Subcutaneous abdominal adipose tissue (tissue), 5 donors: ENCODE measurements around the gene CFAP77.
"Not testable (repeated sequence)": the region's sequence is repeated elsewhere in the genome, so short reads cannot be mapped to it uniquely, and the experiment has no call there.

Experiments
- H3K27ac ChIP-seq: one replicate; pipeline ENCODE4 v1.7.0; 2013; ENCODE audit warnings: low read depth, mild to moderate bottlenecking, inconsistent platforms, low read length, moderate library complexity
- H3K27me3 ChIP-seq, 5 donors: one replicate each; pipeline ENCODE4 v1.7.0; 2013; ENCODE audit warnings: low read length in 5 of 5, inconsistent platforms in 1 of 5; ENCODE audit not compliant: control insufficient read depth in 5 of 5, insufficient read depth in 4 of 5
- H3K36me3 ChIP-seq, 5 donors: one replicate each; pipeline ENCODE4 v1.7.0; 2013; ENCODE audit warnings: low read length in 5 of 5; ENCODE audit not compliant: control insufficient read depth in 5 of 5, insufficient read depth in 5 of 5
- H3K4me1 ChIP-seq, 5 donors: one replicate each; pipeline ENCODE4 v1.7.0; 2013; ENCODE audit warnings: low read length in 5 of 5, mild to moderate bottlenecking in 3 of 5, moderate library complexity in 1 of 5; ENCODE audit not compliant: control insufficient read depth in 5 of 5, insufficient read depth in 5 of 5
- H3K4me3 ChIP-seq, 5 donors: one replicate each; pipeline ENCODE4 v1.7.0; 2013; ENCODE audit warnings: low read length in 5 of 5, low read depth in 1 of 5
- H3K9ac ChIP-seq, 5 donors: one replicate each; pipeline ENCODE4 v1.7.0; 2013; ENCODE audit warnings: low read length in 5 of 5, mild to moderate bottlenecking in 4 of 5, moderate library complexity in 3 of 5
- H3K9me3 ChIP-seq, 5 donors: one replicate each; pipeline ENCODE4 v1.7.0; 2013; ENCODE audit warnings: low read length in 5 of 5; ENCODE audit not compliant: control insufficient read depth in 5 of 5
- donor health status: healthy.
- donor health status: healthy.
- donor health status: healthy.
- donor health status: healthy.
- donor health status: healthy.

CFAP77 gene

GRCh38 chr9:132559711-132560110 is 149.7 kb downstream of the CFAP77 start:
- Histone ChIP-seq H3K9me3 (no peaks in the 10 kb centered on the region), H3K4me3 (no peak overlapping the region), H3K9ac (no peak overlapping the region), H3K36me3 (no peaks in the 10 kb centered on the region), H3K4me1 (peaks cover 0 to 12% (median 0%) of the 10 kb centered on the region in 5 donors), H3K27me3 (peaks cover 3 to 27% (median 18%) of the 10 kb centered on the region in 5 donors), H3K27ac (no peak overlapping the region)

GRCh38 chr9:132560616-132561202 is 150.7 kb downstream of the CFAP77 start:
- Histone ChIP-seq H3K4me1 (peaks cover 0 to 12% (median 0%) of the 10 kb centered on the region in 5 donors), H3K4me3 (no peak overlapping the region), H3K9ac (no peak overlapping the region), H3K27me3 (peaks cover 3 to 26% (median 18%) of the 10 kb centered on the region in 5 donors), H3K9me3 (no peaks in the 10 kb centered on the region), H3K36me3 (no peaks in the 10 kb centered on the region), H3K27ac (no peak overlapping the region)

- H3K9me3 ChIP-seq = no peaks in the 10 kb centered on the region
- H3K4me1 ChIP-seq = peaks cover 0 to 12% (median 0%) of the 10 kb centered on the region in 5 donors
- no peaks in the 10 kb centered on the region for H3K36me3 ChIP-seq
- no peak overlapping the region for H3K9ac ChIP-seq
- no peak overlapping the region for H3K27ac ChIP-seq
- H3K27me3 ChIP-seq = peaks cover 0 to 19% (median 18%) of the 10 kb centered on the region in 5 donors
- H3K4me3 ChIP-seq = no peak overlapping the region
Observed at GRCh38 chr9:132562306-132562573, 152.2 kb downstream of the CFAP77 start.

GRCh38 chr9:132564526-132564925 is 154.5 kb downstream of the CFAP77 start:
- Histone ChIP-seq H3K4me1 (peaks cover 0 to 12% (median 0%) of the 10 kb centered on the region in 5 donors), H3K4me3 (no peak overlapping the region), H3K27me3 (peaks cover 0 to 15% (median 13%) of the 10 kb centered on the region in 5 donors), H3K9me3 (no peaks in the 10 kb centered on the region), H3K9ac (no peak overlapping the region), H3K27ac (no peak overlapping the region), H3K36me3 (no peaks in the 10 kb centered on the region)

- not testable (repeated sequence) for H3K9me3 ChIP-seq, H3K4me1 ChIP-seq, H3K4me3 ChIP-seq, H3K36me3 ChIP-seq, H3K27ac ChIP-seq, H3K9ac ChIP-seq
- peaks cover 0 to 21% (median 5%) of the 10 kb centered on the region in 5 donors for H3K27me3 ChIP-seq
Observed at GRCh38 chr9:132568787-132569186, 158.8 kb downstream of the CFAP77 start.

GRCh38 chr9:132571806-132572600 is 162.0 kb downstream of the CFAP77 start:
- H3K4me1 ChIP-seq = no peaks in the 10 kb centered on the region
- no peaks in the 10 kb centered on the region for H3K9me3 ChIP-seq
- no peak overlapping the region for H3K4me3 ChIP-seq
- no peaks in the 10 kb centered on the region for H3K36me3 ChIP-seq
- no peak overlapping the region for H3K27ac ChIP-seq
- H3K9ac ChIP-seq = no peak overlapping the region
- H3K27me3 ChIP-seq = peaks cover 13 to 27% (median 22%) of the 10 kb centered on the region in 5 donors

- no peaks in the 10 kb centered on the region for H3K4me1 ChIP-seq
- no peak overlapping the region for H3K27ac ChIP-seq
- no peak overlapping the region for H3K9ac ChIP-seq
- H3K36me3 ChIP-seq = no peaks in the 10 kb centered on the region
- H3K27me3 ChIP-seq = peaks cover 16 to 33% (median 30%) of the 10 kb centered on the region in 5 donors
- no peaks in the 10 kb centered on the region for H3K9me3 ChIP-seq
- no peak overlapping the region for H3K4me3 ChIP-seq
Observed at GRCh38 chr9:132572921-132573320, 162.9 kb downstream of the CFAP77 start.

- Histone ChIP-seq H3K36me3 (no peaks in the 10 kb centered on the region), H3K4me1 (no peaks in the 10 kb centered on the region), H3K4me3 (no peak overlapping the region), H3K9me3 (no peaks in the 10 kb centered on the region), H3K27ac (no peak overlapping the region), H3K27me3 (peaks cover 36 to 54% (median 51%) of the 10 kb centered on the region in 5 donors), H3K9ac (no peak overlapping the region)
Observed at GRCh38 chr9:132575005-132575609, 165.1 kb downstream of the CFAP77 start.

- H3K27me3 ChIP-seq = peaks cover 40 to 60% (median 57%) of the 10 kb centered on the region in 5 donors
Observed at GRCh38 chr9:132575811-132576210, 165.8 kb downstream of the CFAP77 start.

GRCh38 chr9:132577119-132577518 is 167.1 kb downstream of the CFAP77 start:
- Histone ChIP-seq H3K4me3 (no peak overlapping the region), H3K27me3 (peaks cover 50 to 68% (median 63%) of the 10 kb centered on the region in 5 donors), H3K27ac (no peak overlapping the region), H3K4me1 (peaks cover 0 to 9% (median 7%) of the 10 kb centered on the region in 5 donors), H3K36me3 (no peaks in the 10 kb centered on the region), H3K9me3 (no peaks in the 10 kb centered on the region), H3K9ac (no peak overlapping the region)

More at GRCh38 chr9:132575811-132576210, 165.8 kb downstream of the CFAP77 start:
- H3K4me1 ChIP-seq = no peaks in the 10 kb centered on the region
- H3K9me3 ChIP-seq = no peaks in the 10 kb centered on the region
- H3K27ac ChIP-seq = no peak overlapping the region
- no peaks in the 10 kb centered on the region for H3K36me3 ChIP-seq
- no peak overlapping the region for H3K4me3 ChIP-seq
- H3K9ac ChIP-seq = no peak overlapping the region
